ENCODE measurements around the gene PRSS57. TPM values are rescaled to one million over a fixed set of nuclear protein-coding genes. Genes with fewer than 3 reads are reported as not detected.

Gene PRSS57
- polyA plus RNA-seq, 1 of the 3 experiments (the other 2 are of a cell fraction) = not detected

- no peak overlapping the region for H3K4me3 ChIP-seq (ENCODE audit: low read depth in 2 of 2, low read length in 1 of 2)
- no peak overlapping the region for H3K4me2 ChIP-seq
- POLR2A ChIA-PET = no interaction called here
- WGBS (ENCODE audit: low lambda C conversion rate) = 95% methylated on average over 17 of the region's 18 CpGs
- no peaks in the 10 kb centered on the region for H3K36me3 ChIP-seq (replicated peaks in 1 of 2; ENCODE audit: control insufficient read depth in 1 of 2, insufficient read depth in 2 of 2, low read length in 1 of 2)
- no peak for DNase-seq
- H3K4me1 ChIP-seq (ENCODE audit: control insufficient read depth in 1 of 2, insufficient read depth in 2 of 2, low read depth in 1 of 2, low read length in 1 of 2) = no peaks in the 10 kb centered on the region; a peak in 1 of 4 replicates
- H3K27me3 ChIP-seq (ENCODE audit: insufficient read depth) = no peaks in the 10 kb centered on the region
- H3K27ac ChIP-seq (ENCODE audit: low read depth in 2 of 2, low read length in 1 of 2) = no peak overlapping the region
- H3F3A ChIP-seq (replicated peaks; ENCODE audit: insufficient read depth) = no peaks in the 10 kb centered on the region
- no peaks in the 10 kb centered on the region for H3K9me2 ChIP-seq
- TF ChIP-seq EZH2phosphoT487 (IDR thresholded peaks at IDR 0.05; ENCODE audit: borderline replicate concordance, low read depth) = no peak
- TF ChIP-seq CTCF (IDR thresholded peaks at IDR 0.05) = no peak
- TF ChIP-seq MAX (IDR thresholded peaks at IDR 0.05; ENCODE audit: low read depth) = no peak
- no peaks in the 10 kb centered on the region for H3K9me3 ChIP-seq
- CTCF ChIA-PET = interaction anchor here (1.8 to 5.8 kb wide), 2 partner anchors 10 to 15 kb away, joined by 6 to 35 read pairs; partner anchors contain the start of gene PALM
- H4K20me1 ChIP-seq (ENCODE audit: insufficient read depth) = no peaks in the 10 kb centered on the region
- H2AFZ ChIP-seq (ENCODE audit: low read depth) = no peak overlapping the region
- H3K79me2 ChIP-seq (ENCODE audit: insufficient read depth) = no peaks in the 10 kb centered on the region
- no peak overlapping the region for H3K9ac ChIP-seq
Measured at GRCh38 chr19:723714-724113, 28.5 kb upstream of the PRSS57 start.

- Histone ChIP-seq H3K27me3 (ENCODE audit: insufficient read depth) (no peaks in the 10 kb centered on the region), H3K27ac (ENCODE audit: low read depth in 2 of 2, low read length in 1 of 2) (no peak overlapping the region), H3K9me2 (no peaks in the 10 kb centered on the region), H3F3A (replicated peaks; ENCODE audit: insufficient read depth) (no peaks in the 10 kb centered on the region), H3K4me1 (ENCODE audit: control insufficient read depth in 1 of 2, insufficient read depth in 2 of 2, low read depth in 1 of 2, low read length in 1 of 2) (no peaks in the 10 kb centered on the region; a peak in 1 of 4 replicates), H3K4me2 (no peak overlapping the region), H3K9ac (no peak overlapping the region), H3K9me3 (no peaks in the 10 kb centered on the region), H3K36me3 (replicated peaks in 1 of 2; ENCODE audit: control insufficient read depth in 1 of 2, insufficient read depth in 2 of 2, low read length in 1 of 2) (no peaks in the 10 kb centered on the region), H3K4me3 (ENCODE audit: low read depth in 2 of 2, low read length in 1 of 2) (no peak overlapping the region), H4K20me1 (ENCODE audit: insufficient read depth) (no peaks in the 10 kb centered on the region), H2AFZ (ENCODE audit: low read depth) (no peak overlapping the region), H3K79me2 (ENCODE audit: insufficient read depth) (no peaks in the 10 kb centered on the region)
- ChIA-PET POLR2A (no interaction called here), CTCF (interaction anchor here (1.0 to 5.8 kb wide), 5 partner anchors 8 to 48 kb away, joined by 3 to 35 read pairs (median 4); partner anchors contain the start of gene PALM)
- TF ChIP-seq ELF1 (IDR thresholded peaks at IDR 0.05) = no peak
- TF ChIP-seq EZH2phosphoT487 (IDR thresholded peaks at IDR 0.05; ENCODE audit: borderline replicate concordance, low read depth) = no peak
- no peak for TF ChIP-seq PBX3 (IDR thresholded peaks at IDR 0.05)
- TF ChIP-seq FOXM1 (IDR thresholded peaks at IDR 0.05; ENCODE audit: low read depth) = no peak
- no peak for TF ChIP-seq NFIC (IDR thresholded peaks at IDR 0.05; ENCODE audit: borderline replicate concordance)
- no peak for TF ChIP-seq FOSL2 (IDR thresholded peaks at IDR 0.05; ENCODE audit: borderline replicate concordance, low read depth)
- no peak for TF ChIP-seq YY1 (IDR thresholded peaks at IDR 0.05; ENCODE audit: low read depth)
- no peak for TF ChIP-seq MAX (IDR thresholded peaks at IDR 0.05; ENCODE audit: low read depth)
- TF ChIP-seq GABPA (IDR thresholded peaks at IDR 0.05; ENCODE audit: low read depth) = no peak
- no peak for TF ChIP-seq EP300 (IDR thresholded peaks at IDR 0.05; ENCODE audit: borderline replicate concordance in 1 of 2, low read depth in 1 of 2, low read length in 1 of 2)
- TF ChIP-seq RCOR1 (IDR thresholded peaks at IDR 0.05; ENCODE audit: low read length) = no peak
- no peak for TF ChIP-seq USF1 (IDR thresholded peaks at IDR 0.05; ENCODE audit: borderline replicate concordance, low read depth)
- TF ChIP-seq MEF2A (IDR thresholded peaks at IDR 0.05; ENCODE audit: borderline replicate concordance, low read depth) = no peak
- TF ChIP-seq REST (IDR thresholded peaks at IDR 0.05; ENCODE audit: low read depth, low read length) = no peak
- WGBS (ENCODE audit: low lambda C conversion rate) = 96% methylated on average over 11 of the region's 13 CpGs
- DNase-seq = no peak
Measured at GRCh38 chr19:723247-723646, 28.0 kb upstream of the PRSS57 start.
